H9 (cell line): ENCODE measurements around the gene PARL. TPM values are rescaled to one million over a fixed set of nuclear protein-coding genes. Genes with fewer than 3 reads are reported as not detected.

Source experiments
- DNase-seq: peaks from one replicate; pipeline ENCODE4 v3.0.0-alpha.2; 2017
- H2AFZ ChIP-seq: one replicate; pipeline ENCODE4 v1.6.1; 2013; ENCODE audit warnings: mild to moderate bottlenecking, low read length, control low read depth, moderate library complexity
- H2AK5ac ChIP-seq: 2 replicates; pipeline ENCODE4 v1.6.1; 2013; ENCODE audit warnings: low read length, control low read depth, mixed read lengths; ENCODE audit not compliant: insufficient read length
- H2BK120ac ChIP-seq: one replicate; pipeline ENCODE4 v1.6.1; 2013; ENCODE audit warnings: low read depth, mild to moderate bottlenecking, low read length, control low read depth, inconsistent platforms; ENCODE audit not compliant: poor library complexity, severe bottlenecking
- H2BK12ac ChIP-seq: 2 replicates; pipeline ENCODE4 v1.6.1; 2013; ENCODE audit warnings: low read length, control low read depth, mixed read lengths, low read depth; ENCODE audit not compliant: insufficient read length
- H2BK15ac ChIP-seq: 2 replicates; pipeline ENCODE4 v1.6.1; 2013; ENCODE audit warnings: low read depth, low read length, control low read depth
- H2BK20ac ChIP-seq: one replicate; pipeline ENCODE4 v1.6.1; 2013; ENCODE audit warnings: low read depth, mild to moderate bottlenecking, low read length, control low read depth, inconsistent platforms; ENCODE audit not compliant: poor library complexity, severe bottlenecking
- H2BK5ac ChIP-seq: 2 replicates; pipeline ENCODE4 v1.6.1; 2013; ENCODE audit warnings: low read length, control low read depth, mixed read lengths; ENCODE audit not compliant: insufficient read length
- H3K14ac ChIP-seq: 2 replicates; pipeline ENCODE4 v1.6.1; 2013; ENCODE audit warnings: low read length, control low read depth; ENCODE audit not compliant: insufficient read depth
- H3K18ac ChIP-seq: 2 replicates; pipeline ENCODE4 v1.6.1; 2013; ENCODE audit warnings: low read depth, mild to moderate bottlenecking, mixed read lengths, low read length, control low read depth; ENCODE audit not compliant: insufficient read length
- H3K23ac ChIP-seq: 2 replicates; pipeline ENCODE4 v1.6.1; 2013; ENCODE audit warnings: low read length, control low read depth, mixed read lengths, low read depth; ENCODE audit not compliant: insufficient read length
- H3K23me2 ChIP-seq: 2 replicates; pipeline ENCODE4 v1.6.1; 2013; ENCODE audit warnings: low read depth, mild to moderate bottlenecking, mixed read lengths, low read length, control low read depth; ENCODE audit not compliant: insufficient read length, poor library complexity, severe bottlenecking
- H3K27ac ChIP-seq: 2 replicates; pipeline ENCODE4 v1.5.1; 2013; ENCODE audit warnings: low read length, control low read depth, mixed read lengths, low read depth; ENCODE audit not compliant: insufficient read length
- H3K27me3 ChIP-seq: 2 replicates; pipeline ENCODE4 v1.6.1; 2013; ENCODE audit warnings: low read length, control low read depth, inconsistent platforms; ENCODE audit not compliant: insufficient read depth
- H3K4ac ChIP-seq: 2 replicates; pipeline ENCODE4 v1.6.1; 2013; ENCODE audit warnings: low read depth, mild to moderate bottlenecking, control low read depth, inconsistent platforms, low read length, moderate library complexity
- H3K4me1 ChIP-seq: 2 replicates; pipeline ENCODE4 v1.6.1; 2013; ENCODE audit warnings: low read length, control low read depth, inconsistent platforms; ENCODE audit not compliant: insufficient read depth
- H3K4me2 ChIP-seq: 2 replicates; pipeline ENCODE4 v1.6.1; 2013; ENCODE audit warnings: low read length, control low read depth, mixed read lengths; ENCODE audit not compliant: insufficient read length, insufficient read depth
- H3K56ac ChIP-seq: 2 replicates; pipeline ENCODE4 v1.6.1; 2013; ENCODE audit warnings: low read depth, mild to moderate bottlenecking, mixed read lengths, low read length, control low read depth; ENCODE audit not compliant: insufficient read length
- H3K79me1 ChIP-seq: 2 replicates; pipeline ENCODE4 v1.6.1; 2013; ENCODE audit warnings: low read depth, mild to moderate bottlenecking, moderate library complexity, low read length, control low read depth, inconsistent platforms; ENCODE audit not compliant: insufficient read depth, poor library complexity, severe bottlenecking
- H3K79me2 ChIP-seq: 2 replicates; pipeline ENCODE4 v1.6.1; 2013; ENCODE audit warnings: low read length, control low read depth, inconsistent platforms; ENCODE audit not compliant: insufficient read depth
- H3K9ac ChIP-seq: 2 replicates; pipeline ENCODE4 v1.6.1; 2013; ENCODE audit warnings: low read length, control low read depth, mixed read lengths; ENCODE audit not compliant: insufficient read length; ENCODE audit errors: extremely low read depth
- H3K9me3 ChIP-seq: one replicate; pipeline ENCODE4 v1.6.1; 2013; ENCODE audit warnings: low read depth, low read length, inconsistent platforms; ENCODE audit not compliant: control insufficient read depth
- H3T11ph ChIP-seq: one replicate; pipeline ENCODE4 v1.6.1; 2013; ENCODE audit warnings: mild to moderate bottlenecking, low read length, control low read depth, inconsistent platforms
- H4K20me1 ChIP-seq: one replicate; pipeline ENCODE4 v1.6.1; 2013; ENCODE audit not compliant: control insufficient read depth, insufficient read length, insufficient read depth
- H4K5ac ChIP-seq: 2 replicates; pipeline ENCODE4 v1.6.1; 2013; ENCODE audit warnings: low read depth, mild to moderate bottlenecking, mixed read lengths, low read length, control low read depth; ENCODE audit not compliant: insufficient read length
- H4K8ac ChIP-seq: replicated peaks from 2 replicates; pipeline ENCODE4 v1.6.1; 2013; ENCODE audit warnings: low read length, control low read depth, mixed read lengths, low read depth; ENCODE audit not compliant: insufficient read length
- H4K91ac ChIP-seq: 2 replicates; pipeline ENCODE4 v1.6.1; 2013; ENCODE audit warnings: low read depth, mild to moderate bottlenecking, moderate library complexity, mixed read lengths, low read length, control low read depth; ENCODE audit not compliant: insufficient read length
- H3K27ac Mint-ChIP-seq, 3 experiments: 2 replicates in 2 of 3; 3 replicates in 1 of 3; pipeline ENCODE4 v1.8.0; 2020 to 2021; ENCODE audit warnings: mixed read lengths in 3 of 3, mild to moderate bottlenecking in 1 of 3, moderate library complexity in 1 of 3
- H3K27me3 Mint-ChIP-seq: 2 replicates; pipeline ENCODE4 v1.8.0; 2021; ENCODE audit warnings: low read depth, mild to moderate bottlenecking, moderate library complexity, mixed read lengths
- H3K36me3 Mint-ChIP-seq, 3 experiments: 2 replicates in 2 of 3; 3 replicates in 1 of 3; pipeline ENCODE4 v1.8.0; 2020 to 2021; ENCODE audit warnings: low read depth in 3 of 3, mixed read lengths in 3 of 3; ENCODE audit not compliant: insufficient read depth in 1 of 3
- H3K4me1 Mint-ChIP-seq, 2 experiments: 2 replicates each; pipeline ENCODE4 v1.8.0; 2020; ENCODE audit warnings: mixed read lengths in 2 of 2
- H3K4me3 Mint-ChIP-seq, 2 experiments: 2 replicates in 1 of 2; 3 replicates in 1 of 2; pipeline ENCODE4 v1.8.0; 2020 to 2021; ENCODE audit warnings: mild to moderate bottlenecking in 2 of 2, mixed read lengths in 2 of 2, moderate library complexity in 1 of 2
- H3K9me3 Mint-ChIP-seq, 2 experiments: 2 replicates in 1 of 2; 3 replicates in 1 of 2; pipeline ENCODE4 v1.8.0; 2020; ENCODE audit warnings: mild to moderate bottlenecking in 2 of 2, mixed read lengths in 2 of 2, moderate library complexity in 1 of 2
- WGBS: extraction: QIAGEN DNeasy Blood & Tissue Kit; methylation state at CpG from one replicate; pipeline ENCODE4 v1.1.7; 2013; ENCODE audit warnings: missing lambda C conversion rate, low lambda C conversion rate, mixed read lengths; ENCODE audit not compliant: insufficient read length; ENCODE audit errors: extremely low coverage; 5-methylcytosine and 5-hydroxymethylcytosine counted together
- total RNA-seq: library from RNA; stranded (reverse); gene quantifications from 2 replicates; pipeline ENCODE4 v1.2.1, GENCODE V29; 2021
- TF ChIP-seq, protein P1 (sequence below): fragments of 200-600 bp; sonication (generic); conservative IDR thresholded peaks from 3 replicates; pipeline ENCODE4 v1.8.0; 2021; ENCODE audit warnings: antibody characterized with exemption, mild to moderate bottlenecking

The PARL gene
- total RNA-seq, 1 experiment from 2014 or later = 94.5 TPM

DNA sequence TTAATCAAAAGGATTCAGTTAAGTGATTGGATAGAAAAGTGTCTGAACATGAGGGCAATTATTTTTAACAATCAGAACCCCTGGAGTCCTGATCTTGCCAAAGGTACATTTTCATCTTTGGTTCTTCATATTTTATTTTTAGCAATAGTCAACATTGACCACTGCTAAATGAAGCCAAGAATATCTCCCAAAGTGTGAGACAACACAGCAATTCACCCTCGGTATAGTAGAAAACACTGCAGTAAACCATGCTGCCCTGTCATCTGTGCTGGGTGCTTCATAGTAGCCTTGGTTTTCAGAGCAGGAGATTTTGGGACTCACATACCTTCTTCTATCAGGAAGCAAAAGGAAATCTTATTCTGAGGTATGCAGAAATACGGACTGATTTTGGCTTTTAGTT is 47.2 kb upstream of the PARL start:
- Mint-ChIP-seq H3K36me3 (peaks cover 6 to 36% (median 16%) of the 10 kb centered on the region in 3 experiments; a peak in 6 of 7 replicates), H3K27me3 (no peaks in the 10 kb centered on the region), H3K4me1 (no peaks in the 10 kb centered on the region), H3K27ac (peak overlapping the region in 1 of 3 experiments; percentile 5; a peak in 1 of 7 replicates), H3K4me3 (no peak overlapping the region), H3K9me3 (no peaks in the 10 kb centered on the region)
- no peaks in the 10 kb centered on the region for H3K79me1 ChIP-seq
- H4K20me1 ChIP-seq = no peaks in the 10 kb centered on the region
- no peak overlapping the region for H2BK20ac ChIP-seq
- H3K14ac ChIP-seq = no peak overlapping the region
- no peak overlapping the region for H2BK120ac ChIP-seq
- H2BK5ac ChIP-seq = no peak overlapping the region
- TF ChIP-seq, protein P1, sequence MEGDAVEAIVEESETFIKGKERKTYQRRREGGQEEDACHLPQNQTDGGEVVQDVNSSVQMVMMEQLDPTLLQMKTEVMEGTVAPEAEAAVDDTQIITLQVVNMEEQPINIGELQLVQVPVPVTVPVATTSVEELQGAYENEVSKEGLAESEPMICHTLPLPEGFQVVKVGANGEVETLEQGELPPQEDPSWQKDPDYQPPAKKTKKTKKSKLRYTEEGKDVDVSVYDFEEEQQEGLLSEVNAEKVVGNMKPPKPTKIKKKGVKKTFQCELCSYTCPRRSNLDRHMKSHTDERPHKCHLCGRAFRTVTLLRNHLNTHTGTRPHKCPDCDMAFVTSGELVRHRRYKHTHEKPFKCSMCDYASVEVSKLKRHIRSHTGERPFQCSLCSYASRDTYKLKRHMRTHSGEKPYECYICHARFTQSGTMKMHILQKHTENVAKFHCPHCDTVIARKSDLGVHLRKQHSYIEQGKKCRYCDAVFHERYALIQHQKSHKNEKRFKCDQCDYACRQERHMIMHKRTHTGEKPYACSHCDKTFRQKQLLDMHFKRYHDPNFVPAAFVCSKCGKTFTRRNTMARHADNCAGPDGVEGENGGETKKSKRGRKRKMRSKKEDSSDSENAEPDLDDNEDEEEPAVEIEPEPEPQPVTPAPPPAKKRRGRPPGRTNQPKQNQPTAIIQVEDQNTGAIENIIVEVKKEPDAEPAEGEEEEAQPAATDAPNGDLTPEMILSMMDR = no peak
- no peak overlapping the region for H2AFZ ChIP-seq
- H3K79me2 ChIP-seq = no peaks in the 10 kb centered on the region
- H4K5ac ChIP-seq = no peak overlapping the region
- no peaks in the 10 kb centered on the region for H3K9me3 ChIP-seq
- no peaks in the 10 kb centered on the region for H3K4me1 ChIP-seq
- DNase-seq = no peak
- no peaks in the 10 kb centered on the region for H3K23me2 ChIP-seq
- no peak overlapping the region for H2AK5ac ChIP-seq
- no peak overlapping the region for H3T11ph ChIP-seq
- no peak overlapping the region for H3K4ac ChIP-seq
- no peak overlapping the region for H3K9ac ChIP-seq
- H4K8ac ChIP-seq = no peak overlapping the region
- no peak overlapping the region for H2BK12ac ChIP-seq
- no peak overlapping the region for H3K56ac ChIP-seq
- H3K27ac ChIP-seq = no peak overlapping the region
- no peak overlapping the region for H4K91ac ChIP-seq
- H3K18ac ChIP-seq = no peak overlapping the region
- no peak overlapping the region for H3K4me2 ChIP-seq
- no CpG with 5 or more reads among the region's 2 CpGs for WGBS
- H2BK15ac ChIP-seq = no peak overlapping the region
- no peaks in the 10 kb centered on the region for H3K27me3 ChIP-seq
- H3K23ac ChIP-seq = no peak overlapping the region
